Endothelial cell of umbilical vein (primary cell): ENCODE data around the gene MRPL38.

Experiments
- CTCF ChIP-seq, 2 donors: IDR thresholded peaks; 1 replicate in 1 of 2; 2 replicates in 1 of 2; pipeline ENCODE4 v1.5.1; 2011; ENCODE audit warnings: low read length in 2 of 2, mild to moderate bottlenecking in 2 of 2, moderate library complexity in 2 of 2, control low read depth in 1 of 2, inconsistent platforms in 1 of 2, low read depth in 1 of 2; ENCODE audit not compliant: insufficient read depth in 1 of 2; ENCODE audit errors: extremely low read depth in 1 of 2
- POLR2A ChIP-seq: IDR thresholded peaks from 2 replicates; pipeline ENCODE4 v1.6.1; 2012; ENCODE audit warnings: low read depth, mild to moderate bottlenecking, control low read depth, low read length

GRCh38 chr17:75942473-75942872 lies 37.8 kb upstream of the MRPL38 start:
- no peak for TF ChIP-seq CTCF (IDR thresholded peaks at IDR 0.05; ENCODE audit: extremely low read depth in 1 of 2, insufficient read depth in 1 of 2, low read depth in 1 of 2, low read length in 2 of 2)
- TF ChIP-seq POLR2A, result no peak
